GM13977 (cell line): Measurements from ENCODE around the gene KCNN3.
"Not testable (repeated sequence)": the region's sequence is repeated elsewhere in the genome, so short reads cannot be mapped to it uniquely, and the experiment has no call there.

Source experiments
- DNase-seq: peaks from one replicate; pipeline ENCODE4 v3.0.0; 2012; ENCODE audit warnings: low spot score
- in situ Hi-C: fragments of 300-500 bp; cut with MboI; formaldehyde crosslinking; loops from one replicate; pipeline ENCODE4 v1.12.0; 2022; ENCODE audit warnings: low sequenced_read_pairs, low pct_unique_long_range_greater_than_20kb, mixed read lengths, inconsistent platforms; ENCODE audit not compliant: unreplicated experiment
- TF ChIP-seq, protein P1 (sequence below): IDR thresholded peaks from 2 replicates; pipeline ENCODE4 v1.5.1; 2012; ENCODE audit warnings: mild to moderate bottlenecking, control low read depth; ENCODE audit not compliant: insufficient read depth; ENCODE audit errors: extremely low read depth, missing control alignments

Gene KCNN3

GRCh38 chr1:154870115-154870571, at the start of gene KCNN3:
Gene KCNN3, minus strand, starts transcription at chr1:154870281. Its CDS starts 317 bp downstream, at chr1:154869964.
- TF ChIP-seq, protein P1, sequence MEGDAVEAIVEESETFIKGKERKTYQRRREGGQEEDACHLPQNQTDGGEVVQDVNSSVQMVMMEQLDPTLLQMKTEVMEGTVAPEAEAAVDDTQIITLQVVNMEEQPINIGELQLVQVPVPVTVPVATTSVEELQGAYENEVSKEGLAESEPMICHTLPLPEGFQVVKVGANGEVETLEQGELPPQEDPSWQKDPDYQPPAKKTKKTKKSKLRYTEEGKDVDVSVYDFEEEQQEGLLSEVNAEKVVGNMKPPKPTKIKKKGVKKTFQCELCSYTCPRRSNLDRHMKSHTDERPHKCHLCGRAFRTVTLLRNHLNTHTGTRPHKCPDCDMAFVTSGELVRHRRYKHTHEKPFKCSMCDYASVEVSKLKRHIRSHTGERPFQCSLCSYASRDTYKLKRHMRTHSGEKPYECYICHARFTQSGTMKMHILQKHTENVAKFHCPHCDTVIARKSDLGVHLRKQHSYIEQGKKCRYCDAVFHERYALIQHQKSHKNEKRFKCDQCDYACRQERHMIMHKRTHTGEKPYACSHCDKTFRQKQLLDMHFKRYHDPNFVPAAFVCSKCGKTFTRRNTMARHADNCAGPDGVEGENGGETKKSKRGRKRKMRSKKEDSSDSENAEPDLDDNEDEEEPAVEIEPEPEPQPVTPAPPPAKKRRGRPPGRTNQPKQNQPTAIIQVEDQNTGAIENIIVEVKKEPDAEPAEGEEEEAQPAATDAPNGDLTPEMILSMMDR = no peak
- in situ Hi-C loops = loop anchor here (10.0 kb wide), 1 partner anchor 205 kb away; no protein-coding TSS in a partner anchor
- DNase-seq = peak; percentile 97

GRCh38 chr1:154913273-154913672, 43.2 kb upstream of the KCNN3 start:
- in situ Hi-C loops = no loop called here
- TF ChIP-seq, protein P1 = no peak
- no peak for DNase-seq

GRCh38 chr1:154912755-154913154, 42.7 kb upstream of the KCNN3 start:
- DNase-seq = no peak
- in situ Hi-C loops = no loop called here
- TF ChIP-seq, protein P1 = no peak

- TF ChIP-seq, protein P1 = no peak
- in situ Hi-C loops = no loop called here
- DNase-seq = no peak
Observed at GRCh38 chr1:154911691-154912550, 41.8 kb upstream of the KCNN3 start.

GRCh38 chr1:154910851-154911250, 40.8 kb upstream of the KCNN3 start:
- TF ChIP-seq, protein P1 = no peak

GRCh38 chr1:154908937-154909336, 38.9 kb upstream of the KCNN3 start:
- DNase-seq = no peak
- in situ Hi-C loops = no loop called here
- TF ChIP-seq, protein P1 = no peak

More at GRCh38 chr1:154910851-154911250, 40.8 kb upstream of the KCNN3 start:
- in situ Hi-C loops = no loop called here
- DNase-seq = no peak

DNA sequence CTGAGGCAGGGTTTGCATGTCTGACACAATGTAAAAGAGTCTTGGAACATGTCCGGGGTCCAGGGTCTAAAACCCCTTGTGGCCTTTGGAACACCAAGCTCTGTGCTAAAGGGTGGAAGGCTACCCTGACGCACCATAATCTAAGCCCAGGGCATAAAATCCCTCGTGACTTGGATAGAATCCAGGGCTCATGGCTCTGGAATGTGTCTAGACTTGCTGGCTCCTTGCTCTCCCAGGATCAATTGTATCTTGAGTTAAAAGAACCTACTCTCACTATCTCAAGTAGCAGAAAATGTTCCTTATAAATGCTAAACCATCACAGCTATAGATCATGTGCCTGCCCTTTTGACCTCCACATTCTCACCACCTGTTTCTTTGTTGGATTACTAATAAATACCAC, 38.0 kb upstream of the KCNN3 start:
- DNase-seq, in situ Hi-C loops: not testable (repeated sequence)
